Neural cell (in vitro differentiated cells): ENCODE data around the gene DIAPH2. TPM values are rescaled to one million over a fixed set of nuclear protein-coding genes. Genes with fewer than 3 reads are reported as not detected.

Source experiments
- H2AFZ ChIP-seq: fragments of 200-600, 300-800 bp; sonication (generic), shearing (Covaris generic); 2 replicates; pipeline ENCODE4 v1.6.0; 2014; ENCODE audit warnings: low read depth, mild to moderate bottlenecking, antibody characterized with exemption, low read length, moderate library complexity
- H3F3A ChIP-seq: fragments of 200-600 bp; shearing (Covaris generic); 2 replicates; pipeline ENCODE4 v1.6.1; 2016; ENCODE audit warnings: mild to moderate bottlenecking, moderate library complexity, mixed read lengths, antibody characterized with exemption, low read length; ENCODE audit not compliant: insufficient read depth, poor library complexity, severe bottlenecking
- H3K27ac ChIP-seq: fragments of 200-600, 300-800 bp; sonication (generic), shearing (Covaris generic); 2 replicates; pipeline ENCODE4 v1.5.1; 2014; ENCODE audit warnings: mild to moderate bottlenecking, low read length, moderate library complexity
- H3K27me3 ChIP-seq: fragments of 300-800, 200-600 bp; sonication (generic), shearing (Covaris generic); 2 replicates; pipeline ENCODE4 v1.6.0; 2014; ENCODE audit warnings: mild to moderate bottlenecking, low read depth, low read length, moderate library complexity; ENCODE audit not compliant: insufficient read depth
- H3K36me3 ChIP-seq: fragments of 300-800, 200-600 bp; sonication (generic), shearing (Covaris generic); 2 replicates; pipeline ENCODE4 v1.5.1; 2014; ENCODE audit warnings: mild to moderate bottlenecking, antibody characterized with exemption, low read length, moderate library complexity; ENCODE audit not compliant: insufficient read depth
- H3K4me2 ChIP-seq: fragments of 300-800, 200-600 bp; sonication (generic), shearing (Covaris generic); 2 replicates; pipeline ENCODE4 v1.6.0; 2014; ENCODE audit warnings: mild to moderate bottlenecking, low read length
- H3K4me3 ChIP-seq: fragments of 300-800, 200-600 bp; sonication (generic), shearing (Covaris generic); 2 replicates; pipeline ENCODE4 v1.5.1; 2014; ENCODE audit warnings: mild to moderate bottlenecking, low read length, moderate library complexity
- H3K79me2 ChIP-seq: fragments of 200-600 bp; shearing (Covaris generic); replicated peaks from 2 replicates; pipeline ENCODE4 v1.6.0; 2014; ENCODE audit warnings: mild to moderate bottlenecking, low read length, moderate library complexity; ENCODE audit not compliant: insufficient read depth
- H3K9ac ChIP-seq: fragments of 300-800, 200-600 bp; sonication (generic), shearing (Covaris generic); 2 replicates; pipeline ENCODE4 v1.6.1; 2016; ENCODE audit warnings: mild to moderate bottlenecking, low read length, mixed read lengths
- H3K9me2 ChIP-seq: fragments of 200-600 bp; shearing (Covaris generic); 2 replicates; pipeline ENCODE4 v1.6.1; 2016; ENCODE audit warnings: mild to moderate bottlenecking, low read length, mixed read lengths; ENCODE audit not compliant: insufficient read depth
- H3K9me3 ChIP-seq: fragments of 200-600, 300-800 bp; sonication (generic), shearing (Covaris generic); 2 replicates; pipeline ENCODE4 v1.6.1; 2016; ENCODE audit warnings: mild to moderate bottlenecking, mixed run types, low read length, moderate library complexity, mixed read lengths
- H4K20me1 ChIP-seq: fragments of 200-600 bp; shearing (Covaris generic); 2 replicates; pipeline ENCODE4 v1.6.1; 2016; ENCODE audit warnings: mild to moderate bottlenecking, mixed run types; ENCODE audit not compliant: insufficient read depth
- CTCF ChIP-seq: fragments of 450-650 bp; IDR thresholded peaks from 2 replicates; pipeline ENCODE4 v1.5.1; 2014; ENCODE audit warnings: antibody characterized with exemption, mild to moderate bottlenecking, moderate library complexity; ENCODE audit not compliant: poor library complexity, severe bottlenecking
- EP300 ChIP-seq: fragments of 450-650 bp; conservative IDR thresholded peaks from 2 replicates; pipeline ENCODE4 v1.6.1; 2014; ENCODE audit warnings: antibody characterized with exemption, mild to moderate bottlenecking, moderate library complexity; ENCODE audit not compliant: poor library complexity, severe bottlenecking
- EZH2 ChIP-seq: fragments of 200-600, 300-800 bp; shearing (Covaris generic), sonication (generic); IDR thresholded peaks from 2 replicates; pipeline ENCODE4 v1.6.1; 2014; ENCODE audit warnings: antibody characterized with exemption, low read length, borderline replicate concordance, mild to moderate bottlenecking; ENCODE audit not compliant: insufficient read depth, poor library complexity, severe bottlenecking
- MXI1 ChIP-seq: fragments of 450-650 bp; conservative IDR thresholded peaks from 2 replicates; pipeline ENCODE4 v1.6.1; 2014; ENCODE audit warnings: antibody characterized with exemption, mild to moderate bottlenecking; ENCODE audit not compliant: poor library complexity, severe bottlenecking
- POLR2AphosphoS5 ChIP-seq: IDR thresholded peaks from 2 replicates; pipeline ENCODE4 v1.6.1; 2012
- RAD21 ChIP-seq: fragments of 450-650 bp; conservative IDR thresholded peaks from 2 replicates; pipeline ENCODE4 v1.6.1; 2014; ENCODE audit warnings: antibody characterized with exemption, mild to moderate bottlenecking, moderate library complexity
- REST ChIP-seq: IDR thresholded peaks from 2 replicates; pipeline ENCODE4 v1.6.1; 2012; ENCODE audit warnings: borderline replicate concordance
- TAF1 ChIP-seq: IDR thresholded peaks from 2 replicates; pipeline ENCODE4 v1.6.1; 2012; ENCODE audit warnings: low read depth
- polyA plus RNA-seq: library from polyadenylated mRNA; depleted of rRNA; stranded (reverse); fragments of >200 nt; gene quantifications from 2 replicates; pipeline ENCODE4 v1.2.3, GENCODE V29; 2014

The DIAPH2 gene
- polyA plus RNA-seq, 1 donor from 2014 or later = 0.07 TPM

GRCh38 chrX:97387004-97387403, 702.4 kb downstream of the DIAPH2 start:
- Histone ChIP-seq H3F3A (no peaks in the 10 kb centered on the region), H3K36me3 (no peaks in the 10 kb centered on the region), H4K20me1 (no peaks in the 10 kb centered on the region), H3K9me2 (no peaks in the 10 kb centered on the region), H3K4me3 (no peak overlapping the region), H3K4me2 (no peak overlapping the region), H3K27me3 (no peaks in the 10 kb centered on the region), H3K79me2 (no peaks in the 10 kb centered on the region), H3K9ac (no peak overlapping the region), H3K27ac (no peak overlapping the region), H3K9me3 (no peaks in the 10 kb centered on the region), H2AFZ (no peak overlapping the region)
- TF ChIP-seq CTCF (no peak), EZH2 (no peak), TAF1 (no peak), EP300 (no peak), RAD21 (no peak)

GRCh38 chrX:97389761-97390192, 705.1 kb downstream of the DIAPH2 start:
- no peak for TF ChIP-seq POLR2AphosphoS5
- no peak for TF ChIP-seq MXI1
- no peak for TF ChIP-seq RAD21
- no peak for TF ChIP-seq REST
- TF ChIP-seq CTCF = no peak
- no peak for TF ChIP-seq TAF1
- Histone ChIP-seq H3K27me3 (no peaks in the 10 kb centered on the region), H3K27ac (no peak overlapping the region), H3K4me2 (no peak overlapping the region), H3K9ac (no peak overlapping the region), H3K36me3 (no peaks in the 10 kb centered on the region), H3F3A (no peaks in the 10 kb centered on the region), H3K4me3 (no peak overlapping the region), H4K20me1 (no peaks in the 10 kb centered on the region), H3K9me2 (no peaks in the 10 kb centered on the region), H3K9me3 (no peaks in the 10 kb centered on the region), H2AFZ (no peak overlapping the region), H3K79me2 (no peaks in the 10 kb centered on the region)
